PC-9 (cell line): ENCODE results near the gene OCEL1.

ENCODE experiments used
- CTCF ChIP-seq: fragments of 200-600 bp; sonication (generic); conservative IDR thresholded peaks from 2 replicates; pipeline ENCODE4 v1.6.1; 2017; ENCODE audit warnings: mixed run types, antibody characterized with exemption, mild to moderate bottlenecking, moderate library complexity
- EZH2 ChIP-seq: fragments of 200-600 bp; sonication (generic); IDR thresholded peaks from 2 replicates; pipeline ENCODE4 v1.8.0; 2017; ENCODE audit warnings: antibody characterized with exemption, low read depth

GRCh38 chr19:17259118-17259780 is 33.2 kb downstream of the OCEL1 start:
- TF ChIP-seq CTCF, result no peak
- TF ChIP-seq EZH2, result no peak
